ENCODE results near the gene ZBTB6.

ZBTB6 gene, protein sequence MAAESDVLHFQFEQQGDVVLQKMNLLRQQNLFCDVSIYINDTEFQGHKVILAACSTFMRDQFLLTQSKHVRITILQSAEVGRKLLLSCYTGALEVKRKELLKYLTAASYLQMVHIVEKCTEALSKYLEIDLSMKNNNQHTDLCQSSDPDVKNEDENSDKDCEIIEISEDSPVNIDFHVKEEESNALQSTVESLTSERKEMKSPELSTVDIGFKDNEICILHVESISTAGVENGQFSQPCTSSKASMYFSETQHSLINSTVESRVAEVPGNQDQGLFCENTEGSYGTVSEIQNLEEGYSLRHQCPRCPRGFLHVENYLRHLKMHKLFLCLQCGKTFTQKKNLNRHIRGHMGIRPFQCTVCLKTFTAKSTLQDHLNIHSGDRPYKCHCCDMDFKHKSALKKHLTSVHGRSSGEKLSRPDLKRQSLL

DNA sequence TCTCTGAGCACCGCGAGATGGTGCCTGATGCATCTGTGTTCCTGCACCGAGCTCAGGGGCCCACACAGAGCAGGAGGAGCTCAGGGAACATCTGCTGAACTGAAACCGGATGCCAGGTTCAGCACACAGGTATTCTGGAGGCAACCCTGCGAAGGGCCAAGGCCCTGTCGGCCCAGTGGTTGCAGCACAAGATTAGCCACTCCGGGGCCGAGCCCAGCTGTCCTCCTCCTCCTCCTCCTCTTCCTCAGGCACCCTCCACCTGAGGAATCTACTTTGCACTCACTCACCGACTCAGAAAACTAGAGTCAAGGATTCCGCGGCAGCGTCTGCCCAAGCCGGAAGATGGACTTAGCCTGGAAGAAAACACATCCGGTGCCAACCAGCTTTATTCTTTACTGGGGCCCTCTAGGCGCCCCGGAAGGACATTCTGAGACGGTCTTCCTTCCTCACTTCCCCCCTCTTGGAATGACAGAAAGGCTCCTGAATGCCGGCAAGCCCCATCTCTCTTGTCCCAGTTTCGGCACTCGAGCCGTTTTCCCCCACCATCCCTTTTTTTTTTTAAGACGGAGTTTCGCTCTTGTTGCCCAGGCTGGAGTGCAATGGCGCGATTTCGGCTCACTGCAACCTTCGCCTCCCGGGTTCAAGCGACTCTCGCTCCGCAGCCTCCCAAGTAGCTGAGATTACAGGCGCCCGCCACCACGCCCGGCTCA, at the start of gene ZBTB6:
ZBTB6 (minus strand) TSS at position 360 of the 710 bp plus-strand sequence. CDS start 1,251 bp downstream, outside the sequence.
- DNase-seq, result peak; percentile 76

DNA sequence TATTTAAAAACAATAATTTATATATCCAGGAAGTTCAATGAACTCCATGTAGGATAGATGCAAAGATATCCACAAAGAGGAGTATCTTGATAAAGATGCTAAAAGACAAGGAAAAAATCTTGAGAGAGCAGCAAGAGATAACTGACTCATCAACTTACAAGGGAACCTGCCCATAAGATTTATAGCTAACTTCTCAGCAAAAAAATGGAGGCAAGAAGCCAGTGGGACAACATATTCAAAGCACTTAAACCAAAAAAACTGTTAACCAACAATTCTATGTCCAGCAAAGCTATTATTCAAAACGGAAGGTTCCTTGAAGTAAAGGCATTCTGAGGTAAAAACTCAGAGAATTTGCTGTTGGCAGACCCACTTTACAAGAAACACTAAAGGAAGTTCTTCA, 48.0 kb upstream of the ZBTB6 start:
- DNase-seq, result no peak

DNA sequence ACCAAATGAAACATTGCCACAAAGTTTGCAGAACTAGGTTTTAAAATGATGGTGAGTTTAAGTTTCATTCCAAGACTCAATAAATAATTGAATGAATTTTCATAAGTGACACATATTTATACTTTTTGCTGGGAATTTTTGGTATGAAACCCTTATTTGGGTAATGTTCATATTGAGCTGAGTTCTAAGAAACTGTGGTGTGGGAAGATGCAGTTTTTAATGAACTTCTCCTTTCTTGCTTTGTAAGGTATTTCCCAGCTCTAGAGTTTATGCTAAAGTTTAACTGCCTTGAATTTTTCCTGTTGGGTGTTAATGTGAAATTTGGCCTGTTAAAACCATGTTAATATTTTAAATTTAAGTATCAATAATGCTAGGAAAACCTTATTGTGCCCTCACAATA, 42.8 kb upstream of the ZBTB6 start:
- DNase-seq, result no peak

DNA sequence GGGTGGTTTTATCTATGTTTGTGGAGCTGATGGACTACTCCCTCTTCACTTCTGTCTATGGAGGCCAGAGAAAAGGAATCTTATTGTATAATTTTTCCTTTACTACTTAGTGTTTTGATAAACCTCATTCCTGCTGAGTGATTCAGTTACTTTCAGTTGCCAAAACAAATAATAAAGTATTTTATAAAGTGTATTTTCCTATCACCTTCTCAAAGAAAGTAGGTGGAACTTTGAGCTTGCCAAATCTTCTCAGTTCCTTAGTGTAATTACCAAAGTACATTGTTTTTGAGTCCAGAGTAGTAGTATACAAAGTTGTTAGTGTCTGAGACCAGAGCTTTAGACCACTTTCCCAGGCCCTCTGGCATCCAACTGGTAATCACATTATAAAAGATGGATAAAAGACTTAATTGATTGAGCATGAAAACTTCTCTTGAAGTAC, 41.1 kb upstream of the ZBTB6 start:
- no peak for DNase-seq

DNA sequence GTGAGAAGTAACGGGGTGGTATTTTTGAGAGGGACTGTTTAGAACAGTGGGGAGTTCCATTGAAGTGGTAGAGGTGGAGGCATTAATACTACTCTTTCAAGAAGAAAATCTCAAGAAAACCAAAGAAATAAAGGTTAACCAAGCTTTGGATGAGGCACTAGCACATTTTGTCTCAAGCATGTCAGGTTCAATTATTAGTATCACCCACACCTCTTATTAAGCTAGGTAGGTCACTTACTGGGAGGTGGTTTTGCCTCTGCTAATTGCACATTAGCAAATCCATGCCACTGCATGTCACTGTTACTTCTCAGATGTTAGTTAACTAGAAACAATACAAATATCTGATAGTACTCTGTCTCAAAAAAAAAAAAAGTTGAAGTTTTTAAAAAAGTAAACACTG, 37.9 kb upstream of the ZBTB6 start:
- DNase-seq, result no peak

DNA sequence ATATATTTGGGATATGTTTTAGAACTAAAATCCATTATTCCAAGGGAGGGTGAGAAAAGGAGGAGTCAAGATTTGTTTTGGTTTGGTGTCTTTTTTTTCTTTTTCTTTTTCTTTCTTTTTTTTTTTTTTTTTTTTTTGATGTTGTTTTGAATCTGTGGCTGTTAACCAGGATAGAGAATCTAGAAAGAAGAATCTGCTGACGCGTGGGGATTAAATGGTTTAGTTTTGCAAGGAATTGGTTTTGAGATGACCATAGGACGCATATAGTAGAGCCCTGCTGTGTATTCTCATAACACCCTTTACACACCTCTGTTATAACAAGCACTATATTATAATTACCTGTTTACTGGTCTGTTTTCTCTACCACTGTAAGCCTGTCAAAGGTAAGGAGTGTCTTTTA, 37.1 kb upstream of the ZBTB6 start:
- DNase-seq, result no peak

DNA sequence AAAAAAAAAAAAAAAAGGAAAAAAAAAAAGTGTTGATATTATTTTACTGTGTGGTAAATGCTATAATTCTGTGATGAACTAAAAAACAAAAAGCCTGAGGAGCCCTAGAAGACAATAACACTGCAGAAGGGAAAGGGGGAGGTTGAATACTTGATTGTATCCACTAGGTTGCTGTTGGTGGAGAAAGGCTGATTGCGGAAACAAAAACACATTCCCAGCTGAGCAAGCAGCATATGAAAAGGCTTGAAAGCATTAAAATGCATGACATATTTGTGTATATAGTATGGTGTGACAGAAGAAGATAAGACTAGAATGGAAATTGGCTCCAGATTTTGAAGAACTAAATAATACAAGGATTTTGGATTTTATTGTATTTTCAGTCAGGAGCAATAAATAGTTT, 36.6 kb upstream of the ZBTB6 start:
- DNase-seq, result no peak

DNA sequence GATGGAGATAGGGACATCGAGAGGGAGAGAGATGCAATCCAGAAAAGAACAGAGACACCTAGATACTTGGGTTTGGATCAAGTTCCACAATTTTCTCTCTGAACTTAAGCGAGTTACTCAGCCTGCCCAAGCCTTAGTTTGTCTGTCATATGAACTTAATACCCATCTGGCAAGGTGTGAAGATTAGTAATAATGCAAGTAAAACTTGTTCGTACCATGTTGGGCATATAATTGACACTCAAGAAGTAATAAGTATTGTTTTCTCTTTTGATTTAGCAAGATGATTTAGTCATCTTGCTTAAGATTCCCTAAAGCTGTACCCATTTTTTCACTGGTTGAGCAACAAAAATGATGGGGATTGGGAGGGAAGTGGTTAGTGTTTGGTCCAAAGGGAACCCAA, 35.2 kb upstream of the ZBTB6 start:
- no peak for DNase-seq

DNA sequence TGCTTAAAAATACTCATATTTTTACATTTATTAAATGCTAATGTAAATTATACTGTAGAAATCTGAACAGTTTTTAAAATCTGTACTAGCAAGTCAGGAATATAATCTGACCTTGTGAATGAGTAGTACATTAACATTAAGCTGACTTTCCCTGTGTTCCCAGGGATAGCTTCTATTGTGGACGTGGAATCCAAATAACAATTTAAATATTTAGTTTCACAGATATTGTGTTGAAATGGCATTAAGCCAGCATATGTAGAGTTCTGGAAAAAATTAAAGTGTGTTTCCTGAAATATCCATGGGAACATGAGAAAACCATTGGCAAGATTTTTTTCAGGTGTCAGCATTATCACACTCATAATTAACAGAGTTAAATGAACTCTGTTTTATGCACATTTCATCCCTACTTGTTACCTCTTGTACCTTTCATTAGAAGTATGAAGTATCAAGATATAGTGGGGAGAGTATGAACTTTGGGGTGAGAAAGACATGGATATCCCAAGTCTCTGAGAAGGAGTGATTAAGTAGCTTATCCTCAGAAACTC, 33.4 kb upstream of the ZBTB6 start:
- DNase-seq, result no peak

DNA sequence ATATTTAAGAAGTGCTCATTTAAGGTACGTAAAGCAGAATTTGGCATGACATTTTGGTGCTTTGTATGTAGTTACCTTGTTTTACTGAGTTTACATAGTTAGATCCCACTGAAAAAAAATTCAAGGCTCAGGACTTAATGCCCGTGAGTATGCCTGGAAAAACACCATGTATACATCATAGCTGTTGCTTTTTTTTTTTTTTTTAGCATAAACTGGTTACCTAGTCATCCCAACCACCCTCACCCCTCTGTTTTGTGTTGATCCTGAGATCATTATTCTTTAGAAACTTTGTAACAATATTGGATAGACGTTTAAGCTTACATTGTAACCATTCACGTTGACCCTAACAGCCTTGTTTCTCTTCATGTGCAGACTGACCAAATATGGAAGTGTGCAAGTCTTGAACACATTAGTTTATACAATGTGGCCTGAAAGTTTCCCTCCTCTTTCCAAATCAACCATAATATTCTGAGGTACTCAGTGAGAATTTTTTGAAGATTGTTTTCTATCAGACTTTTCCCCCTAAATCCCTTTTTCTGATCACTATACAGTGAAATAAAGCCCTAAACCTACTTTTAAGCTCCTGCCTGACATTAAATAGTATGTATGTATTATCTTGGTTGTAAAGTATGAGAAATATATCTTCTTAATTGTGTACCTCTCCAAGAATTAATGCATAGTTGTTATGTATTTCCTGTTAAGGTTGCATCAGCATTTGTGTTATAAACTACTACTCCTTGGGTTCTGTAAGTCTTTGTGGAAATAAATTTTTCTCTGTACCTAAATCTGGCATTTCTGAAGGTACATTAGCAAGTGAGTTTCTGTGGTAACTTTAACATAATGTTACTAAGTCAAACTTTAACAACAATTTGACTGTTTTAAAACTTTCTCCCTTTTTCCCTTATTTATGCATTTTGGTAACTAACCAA, 32.1 kb upstream of the ZBTB6 start:
- no peak for DNase-seq

DNA sequence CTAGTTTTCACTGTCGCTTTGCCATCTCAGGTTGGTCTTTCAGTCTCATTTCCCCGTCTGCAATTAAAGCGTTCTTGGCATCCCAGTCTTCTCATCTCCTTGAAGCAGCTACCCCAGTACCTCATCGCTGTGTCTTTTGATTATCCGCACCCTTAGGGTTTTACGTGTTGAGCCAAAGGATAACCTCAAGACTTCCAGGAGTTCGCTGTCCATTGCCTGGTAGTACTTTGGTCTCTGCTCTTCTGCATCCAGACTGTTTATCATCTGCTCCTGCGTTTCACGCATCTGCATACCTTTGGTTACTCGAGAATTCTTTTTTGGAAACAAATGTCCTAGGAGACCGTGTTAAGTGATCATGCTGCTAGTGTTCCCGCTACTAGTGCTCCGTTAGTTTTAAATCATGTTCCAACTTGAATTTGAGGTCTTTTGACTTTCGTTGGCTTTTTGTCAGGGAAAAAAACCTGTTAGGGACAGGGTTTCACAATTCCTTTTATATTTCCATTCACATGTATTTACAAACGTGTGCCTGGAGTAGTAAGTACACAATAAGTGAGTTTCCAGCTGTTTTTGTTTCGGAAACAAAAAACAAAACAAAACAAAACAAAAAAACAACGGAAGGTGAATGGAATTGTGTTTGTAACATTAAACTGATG, 28.6 kb upstream of the ZBTB6 start:
- no peak for DNase-seq

DNA sequence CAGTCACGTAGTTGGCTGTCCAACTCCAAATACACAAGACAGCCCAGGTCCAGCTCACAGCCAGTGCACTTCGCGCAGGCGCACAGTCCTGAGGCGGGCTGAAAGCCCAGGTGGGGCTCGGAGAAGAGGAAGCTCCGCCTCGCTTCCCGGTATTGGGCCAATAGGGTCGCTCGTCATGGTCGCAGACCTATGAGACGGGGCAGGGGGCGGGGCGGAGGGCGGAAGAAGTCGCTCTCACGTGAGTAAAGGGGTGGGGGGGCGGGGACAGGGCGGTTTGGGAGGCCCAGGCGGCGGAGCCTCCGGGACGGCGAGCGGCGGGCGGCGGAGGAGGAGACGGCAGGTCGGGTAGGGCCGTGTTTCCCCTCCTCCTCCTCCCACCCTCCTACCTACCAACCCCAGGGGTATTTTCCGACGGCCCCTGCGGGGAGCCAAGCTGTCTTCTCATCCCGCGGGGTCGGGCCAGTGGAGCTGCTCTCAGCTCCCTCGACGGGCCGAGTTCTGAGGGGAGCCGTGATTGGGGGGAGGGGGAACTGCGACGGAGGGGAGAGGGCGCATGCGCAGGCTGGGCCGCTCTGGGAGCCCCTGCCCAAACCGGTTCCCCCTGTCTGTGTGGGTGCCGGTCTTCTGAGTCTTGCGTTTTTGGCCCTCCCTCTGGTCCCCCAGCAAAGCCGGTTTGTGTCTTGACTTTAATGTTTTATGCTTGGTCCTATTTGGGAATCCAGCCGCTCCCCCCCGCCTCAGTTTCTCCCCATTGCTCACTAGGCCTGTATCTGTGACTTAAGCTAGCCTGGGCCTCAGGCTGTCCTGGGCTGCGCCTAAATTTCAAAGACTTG, 27.8 kb upstream of the ZBTB6 start, which contains the start of gene RABGAP1:
RABGAP1 (plus strand) TSS at position 272 of the 833 bp plus-strand sequence. CDS start 16,040 bp downstream, outside the sequence.
- DNase-seq, result peak; percentile 93

DNA sequence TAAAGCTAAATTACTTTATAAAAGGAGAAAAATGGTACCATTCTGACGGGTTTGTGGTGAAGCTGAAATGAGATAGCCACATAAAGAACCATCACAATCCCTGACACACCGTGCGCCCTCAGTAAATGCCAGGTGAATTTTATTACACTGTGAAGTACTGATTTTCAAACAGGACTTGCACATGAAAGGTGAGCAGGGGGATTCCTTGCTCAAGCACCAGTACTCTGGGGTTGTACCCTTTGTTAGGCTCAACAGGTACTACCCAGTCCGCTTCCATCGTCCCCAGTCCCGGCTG, 27.3 kb upstream of the ZBTB6 start:
- no peak for DNase-seq

DNA sequence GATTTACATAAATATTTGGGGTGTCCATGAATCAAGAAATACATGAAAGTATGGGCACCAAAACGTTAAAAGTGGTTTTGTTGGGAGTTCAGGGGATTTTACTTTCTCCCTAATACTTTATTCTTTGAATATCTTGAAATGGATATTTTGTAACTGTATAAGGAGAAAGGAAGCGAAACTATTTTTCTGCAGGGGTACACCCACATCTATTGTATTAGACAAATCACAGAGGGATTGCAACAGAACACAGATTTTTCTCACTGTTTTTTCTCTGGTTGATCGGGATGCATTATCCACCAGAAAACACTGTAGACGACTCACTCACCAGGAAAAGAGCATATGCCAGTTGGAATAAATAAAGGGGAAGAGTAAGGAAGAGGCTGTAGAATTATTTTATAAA, 26.5 kb upstream of the ZBTB6 start:
- no peak for DNase-seq

DNA sequence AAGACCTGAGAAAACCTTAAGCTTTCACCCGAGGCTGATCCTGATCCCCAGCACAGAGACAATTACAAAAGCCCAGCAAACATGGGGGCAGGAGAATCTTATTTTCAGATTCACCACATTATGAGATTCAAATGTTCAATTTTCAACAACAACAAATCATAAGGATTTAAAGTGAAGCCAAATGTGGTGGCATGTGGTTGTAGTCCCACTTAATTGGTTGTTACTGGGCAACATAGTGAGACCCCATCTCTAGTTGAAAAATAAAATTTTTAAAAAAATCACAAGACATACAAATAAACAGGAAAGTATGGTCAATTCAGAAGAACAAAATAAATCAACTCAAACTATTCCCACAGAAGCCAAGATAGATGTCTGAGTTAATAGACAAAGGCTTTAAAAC, 23.8 kb upstream of the ZBTB6 start:
- DNase-seq, result no peak

DNA sequence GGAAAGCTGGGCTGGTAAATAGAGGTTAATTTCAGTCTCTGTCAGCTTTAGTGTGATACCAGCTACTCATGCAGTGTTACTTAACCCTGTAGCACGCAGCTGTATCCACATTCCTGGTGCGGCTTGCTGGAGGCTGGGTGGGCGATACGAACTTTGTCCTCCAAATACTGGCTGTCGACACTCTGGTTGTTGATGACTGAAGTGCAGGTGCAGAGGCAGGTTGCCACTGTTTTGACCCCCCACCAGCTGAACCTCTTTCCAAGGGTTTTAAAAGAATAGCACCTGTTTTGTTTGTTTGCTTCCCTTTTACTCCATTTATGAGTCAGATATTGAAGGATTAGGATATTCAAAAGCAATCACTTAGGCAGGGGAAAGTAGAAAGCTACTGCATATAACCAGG, 23.3 kb upstream of the ZBTB6 start:
- no peak for DNase-seq

DNA sequence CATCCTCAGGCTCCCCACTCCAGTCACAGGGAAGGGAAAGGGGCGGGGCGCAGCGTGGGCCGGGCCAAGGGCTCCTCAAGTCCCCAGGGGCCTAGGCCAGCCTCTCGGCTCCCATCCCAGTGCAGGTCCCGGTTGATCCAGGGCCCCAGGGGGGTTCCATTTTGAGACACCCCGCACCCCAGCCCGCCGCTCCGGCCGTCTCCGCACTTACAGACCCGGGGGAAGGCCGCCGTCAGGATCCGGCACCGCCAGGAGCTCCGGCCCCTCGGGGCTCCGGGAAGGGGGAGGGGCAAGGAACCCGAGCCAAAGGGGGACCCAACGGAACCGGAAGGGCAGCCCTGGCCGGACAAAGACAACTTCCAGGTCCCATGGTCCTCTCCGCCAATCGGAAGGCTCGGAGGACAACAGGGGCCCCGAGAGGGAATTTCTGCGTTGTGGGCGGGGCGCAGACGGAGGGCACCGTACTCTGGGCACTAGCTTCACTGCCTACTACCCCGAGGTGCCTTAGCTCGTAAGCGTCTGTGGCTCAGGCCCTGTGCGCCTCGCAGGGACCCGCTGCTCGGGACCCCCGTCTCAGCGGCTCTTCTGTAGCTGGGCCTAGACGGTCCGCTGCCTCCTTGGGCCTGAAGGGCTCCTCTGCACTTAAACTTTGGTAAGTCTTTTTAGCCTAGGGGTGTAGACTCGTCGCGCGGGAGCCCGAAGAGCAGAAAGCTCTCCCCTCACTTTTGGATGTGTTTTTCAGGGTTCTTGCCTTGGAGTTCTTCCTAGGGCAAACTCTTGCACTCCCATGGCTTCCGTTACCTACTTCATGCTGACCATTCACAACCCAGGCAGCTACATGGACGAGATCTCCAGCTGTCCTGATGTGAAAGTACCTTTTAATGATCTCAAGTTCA, 18.4 kb upstream of the ZBTB6 start, which contains the start of gene ZBTB26:
ZBTB26 (minus strand) TSS at position 287 of the 896 bp plus-strand sequence. CDS start 11,578 bp downstream, outside the sequence.
- DNase-seq, result peak; percentile 73

DNA sequence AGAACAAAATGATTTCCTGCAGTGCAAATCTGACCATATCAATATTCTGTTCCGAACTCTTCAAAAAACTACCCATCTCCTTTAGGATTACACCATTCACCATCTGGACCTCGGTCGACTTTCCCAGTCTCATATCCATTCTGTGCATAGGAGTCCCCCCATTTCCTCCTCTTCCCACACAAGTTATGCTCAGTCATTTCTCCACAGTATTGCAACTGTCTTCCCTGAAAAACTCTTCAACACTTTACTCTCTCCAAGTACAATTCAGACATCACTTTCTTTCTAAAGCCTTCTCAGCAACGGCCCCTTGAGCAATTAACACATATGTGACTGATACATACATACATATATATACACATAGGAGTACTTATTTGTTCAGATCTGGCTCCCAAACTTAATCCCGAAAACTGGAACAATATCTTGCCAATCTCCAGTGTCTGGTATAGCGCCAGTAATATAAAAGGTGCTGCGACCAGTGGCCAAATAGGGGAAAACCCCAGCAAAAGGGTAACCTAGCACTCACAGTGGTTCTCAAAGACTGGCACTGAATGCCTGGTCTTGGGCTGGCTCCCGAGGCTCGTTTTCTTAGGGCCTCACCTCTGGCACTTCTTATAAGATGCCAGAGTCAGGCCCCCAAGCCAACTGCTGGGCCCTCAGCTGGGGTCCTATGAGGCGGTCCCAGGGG, 17.6 kb upstream of the ZBTB6 start:
- no peak for DNase-seq

DNA sequence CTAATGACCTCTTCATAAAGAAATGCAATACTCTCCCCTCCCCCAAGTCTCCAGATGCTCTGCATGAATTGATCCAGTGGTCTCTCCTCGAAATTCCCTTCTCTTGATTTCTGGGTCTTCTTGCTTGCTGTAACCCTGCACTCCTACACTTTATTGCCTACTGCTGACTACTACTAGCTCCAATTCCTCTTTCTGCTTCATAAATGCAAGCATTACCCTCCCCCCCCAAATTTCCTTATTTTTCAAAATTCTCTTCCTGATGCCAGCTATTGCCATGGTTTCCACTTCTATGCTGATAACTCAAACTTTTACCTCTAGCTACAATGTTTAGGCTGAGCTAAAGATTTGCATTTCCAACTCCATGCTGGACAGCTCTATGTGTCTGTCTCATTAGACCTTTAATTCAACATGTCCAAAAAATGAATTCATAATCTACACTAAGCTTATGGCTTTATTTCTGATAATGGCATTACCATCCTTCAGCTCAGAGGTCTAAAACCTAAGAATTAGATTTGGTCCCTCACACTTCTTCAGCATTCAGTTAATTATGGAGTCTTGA, 16.8 kb upstream of the ZBTB6 start:
- no peak for DNase-seq

Measured in NCI-H2029 treated with DMSO at 0.1 percent for 48 hours (cell line).